GM23248 (cell line): ENCODE data around the gene TXNRD2. TPM values are rescaled to one million over a fixed set of nuclear protein-coding genes. Genes with fewer than 3 reads are reported as not detected.

ENCODE experiments used
- DNase-seq: peaks from one replicate; pipeline ENCODE4 v3.0.0-alpha.2; 2015
- H2AFZ ChIP-seq: fragments of 200-600 bp; sonication (generic); 2 replicates; pipeline ENCODE4 v1.6.1; 2016; ENCODE audit warnings: antibody characterized with exemption
- H3F3A ChIP-seq: fragments of 200-600 bp; sonication (generic); 2 replicates; pipeline ENCODE4 v1.6.1; 2016; ENCODE audit warnings: mild to moderate bottlenecking, antibody characterized with exemption, mixed run types; ENCODE audit not compliant: insufficient read depth
- H3K27ac ChIP-seq: fragments of 200-600 bp; sonication (generic); 2 replicates; pipeline ENCODE4 v1.5.1; 2016; ENCODE audit warnings: mild to moderate bottlenecking
- H3K27me3 ChIP-seq: fragments of 200-600 bp; sonication (generic); replicated peaks from 2 replicates; pipeline ENCODE4 v1.6.1; 2016; ENCODE audit warnings: mild to moderate bottlenecking; ENCODE audit not compliant: insufficient read depth
- H3K36me3 ChIP-seq: fragments of 200-600 bp; sonication (generic); 2 replicates; pipeline ENCODE4 v1.6.1; 2016; ENCODE audit warnings: low read depth, mild to moderate bottlenecking
- H3K4me1 ChIP-seq: fragments of 200-600 bp; sonication (generic); 2 replicates; pipeline ENCODE4 v1.6.1; 2016; ENCODE audit warnings: mild to moderate bottlenecking; ENCODE audit not compliant: insufficient read depth
- H3K4me2 ChIP-seq: fragments of 200-600 bp; sonication (generic); one replicate; pipeline ENCODE4 v1.6.1; 2016; ENCODE audit warnings: mild to moderate bottlenecking; ENCODE audit not compliant: unreplicated experiment
- H3K4me3 ChIP-seq: fragments of 200-600 bp; sonication (generic); 2 replicates; pipeline ENCODE4 v1.5.1; 2016; ENCODE audit warnings: mild to moderate bottlenecking
- H3K79me2 ChIP-seq: fragments of 200-600 bp; sonication (generic); 2 replicates; pipeline ENCODE4 v1.6.1; 2016; ENCODE audit warnings: mild to moderate bottlenecking; ENCODE audit not compliant: insufficient read depth
- H3K9ac ChIP-seq: fragments of 200-600 bp; sonication (generic); 2 replicates; pipeline ENCODE4 v1.6.1; 2016; ENCODE audit warnings: mild to moderate bottlenecking
- H3K9me2 ChIP-seq: fragments of 200-600 bp; sonication (generic); 2 replicates; pipeline ENCODE4 v1.6.1; 2016; ENCODE audit warnings: mixed run types, mild to moderate bottlenecking, moderate library complexity; ENCODE audit not compliant: insufficient read depth
- H3K9me3 ChIP-seq: fragments of 200-600 bp; sonication (generic); one replicate; pipeline ENCODE4 v1.6.1; 2017; ENCODE audit warnings: low read depth
- H4K20me1 ChIP-seq: fragments of 200-600 bp; sonication (generic); 2 replicates; pipeline ENCODE4 v1.6.0; 2016; ENCODE audit not compliant: insufficient read depth
- EZH2 ChIP-seq: fragments of 200-600 bp; sonication (generic); IDR thresholded peaks from 2 replicates; pipeline ENCODE4 v1.6.1; 2018; ENCODE audit warnings: antibody characterized with exemption, mild to moderate bottlenecking; ENCODE audit not compliant: insufficient read depth, poor library complexity, severe bottlenecking
- EZH2phosphoT487 ChIP-seq: fragments of 200-600 bp; sonication (generic); IDR thresholded peaks from 2 replicates; pipeline ENCODE4 v1.6.1; 2018; ENCODE audit warnings: antibody characterized with exemption, moderate library complexity, mild to moderate bottlenecking, low read depth; ENCODE audit not compliant: insufficient read depth
- WGBS, 2 experiments: methylation state at CpG; one replicate each; pipeline ENCODE4 v1.1.6; 2015 to 2017; ENCODE audit warnings: low lambda C conversion rate in 2 of 2, low coverage in 1 of 2; ENCODE audit errors: missing lambda C conversion rate in 2 of 2; 5-methylcytosine and 5-hydroxymethylcytosine counted together
- in situ Hi-C: fragments of 300-500 bp; cut with MboI; formaldehyde crosslinking; loops from 2 replicates; pipeline ENCODE4 v1.15.0; 2020
- polyA plus RNA-seq: library from polyadenylated mRNA; unstranded; fragments of >200 nt; fragmentation: Nextera tagmentation; extraction: Ambion mirVana; gene quantifications from 2 replicates; pipeline ENCODE4 v1.2.1, GENCODE V29; 2016
- total RNA-seq: library from RNA; depleted of rRNA; stranded (reverse); fragments of >200 nt; shearing (Covaris generic); gene quantifications from 2 replicates; pipeline ENCODE4 v1.2.3, GENCODE V29; 2014

TXNRD2 gene
- total and polyA plus RNA-seq, 2 experiments from 2014 or later, result 20.1 to 24.8 TPM

GRCh38 chr22:19880786-19881569 is 60.6 kb downstream of the TXNRD2 start:
- no peaks in the 10 kb centered on the region for H3K9me2 ChIP-seq

DNA sequence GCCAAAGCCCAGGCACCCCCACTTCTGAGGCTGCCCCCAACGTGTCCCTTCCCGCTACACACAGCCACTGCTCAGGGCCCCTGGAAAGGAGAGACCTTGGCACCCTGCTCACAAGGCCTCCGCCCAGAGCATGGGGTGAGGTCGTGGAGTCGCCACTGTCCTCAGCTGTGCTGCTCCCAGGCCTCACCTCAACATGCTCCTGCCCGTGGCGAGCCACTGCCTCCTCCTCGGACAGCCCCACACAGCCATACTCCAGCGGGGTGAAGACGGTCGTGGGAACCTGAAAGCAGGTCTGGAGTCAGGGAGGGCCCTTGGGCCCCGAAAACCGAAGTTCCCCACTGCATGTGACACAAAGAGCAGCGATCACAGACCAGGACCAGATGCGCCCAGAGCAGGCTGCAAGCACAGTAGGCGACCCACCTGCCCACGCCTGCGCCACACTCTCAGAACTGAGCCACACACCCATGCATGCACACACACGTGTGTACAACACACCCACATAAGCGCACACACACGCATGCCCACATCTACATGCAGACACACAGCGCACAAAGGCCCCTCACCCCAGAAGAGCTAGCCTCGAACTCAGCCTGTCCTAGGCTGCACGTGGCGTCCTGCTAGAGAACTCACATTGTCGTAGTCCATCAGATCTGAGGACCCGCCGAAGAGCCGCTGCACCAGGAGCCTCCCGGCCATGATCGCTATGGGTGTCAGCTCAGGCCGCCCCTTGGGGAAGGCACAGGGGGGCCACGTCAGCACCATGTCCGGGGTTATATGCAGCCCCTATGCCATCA is 61.4 kb downstream of the TXNRD2 start:
- in situ Hi-C loops, result no loop called here
- H2AFZ ChIP-seq, result no peak overlapping the region
- H3K4me2 ChIP-seq, result peak overlapping the region; percentile 60
- H3K9ac ChIP-seq, result peak overlapping the region; percentile 75
- H3K79me2 ChIP-seq, result 0 out of 2 replicates have a peak, but pooled peaks cover 12% of the 10 kb centered on the region
- H4K20me1 ChIP-seq, result no peaks in the 10 kb centered on the region
- H3K27me3 ChIP-seq, result no peaks in the 10 kb centered on the region
- H3K36me3 ChIP-seq, result no peaks in the 10 kb centered on the region
- H3K27ac ChIP-seq, result peak overlapping the region; percentile 84
- no peaks in the 10 kb centered on the region for H3K9me2 ChIP-seq
- H3K4me1 ChIP-seq, result peaks cover 42% of the 10 kb centered on the region
- no peak for TF ChIP-seq EZH2phosphoT487
- TF ChIP-seq EZH2, result no peak
- no peaks in the 10 kb centered on the region for H3K9me3 ChIP-seq
- WGBS, 2 experiments, result 86 to 89% methylated on average over 34 of the region's 34 CpGs
- H3K4me3 ChIP-seq, result peak overlapping the region; percentile 58
- no peak for DNase-seq
- peaks cover 13% of the 10 kb centered on the region for H3F3A ChIP-seq

More at GRCh38 chr22:19880786-19881569, 60.6 kb downstream of the TXNRD2 start:
- peaks cover 13% of the 10 kb centered on the region for H3F3A ChIP-seq
- in situ Hi-C loops, result no loop called here
- H3K27ac ChIP-seq, result peak overlapping the region; percentile 84
- H3K79me2 ChIP-seq, result 0 out of 2 replicates have a peak, but pooled peaks cover 12% of the 10 kb centered on the region
- peak overlapping the region; percentile 60 for H3K4me2 ChIP-seq
- WGBS, 2 experiments, result 16 to 18% methylated on average over 27 of the region's 27 CpGs
- peak overlapping the region; percentile 58 for H3K4me3 ChIP-seq
- H3K9ac ChIP-seq, result peak overlapping the region; percentile 75
- DNase-seq, result peak; percentile 97
- no peaks in the 10 kb centered on the region for H3K36me3 ChIP-seq
- no peaks in the 10 kb centered on the region for H3K9me3 ChIP-seq
- no peak overlapping the region for H2AFZ ChIP-seq
- peaks cover 42% of the 10 kb centered on the region for H3K4me1 ChIP-seq
- no peaks in the 10 kb centered on the region for H3K27me3 ChIP-seq
- H4K20me1 ChIP-seq, result no peaks in the 10 kb centered on the region
- no peak for TF ChIP-seq EZH2phosphoT487
- TF ChIP-seq EZH2, result no peak

DNA sequence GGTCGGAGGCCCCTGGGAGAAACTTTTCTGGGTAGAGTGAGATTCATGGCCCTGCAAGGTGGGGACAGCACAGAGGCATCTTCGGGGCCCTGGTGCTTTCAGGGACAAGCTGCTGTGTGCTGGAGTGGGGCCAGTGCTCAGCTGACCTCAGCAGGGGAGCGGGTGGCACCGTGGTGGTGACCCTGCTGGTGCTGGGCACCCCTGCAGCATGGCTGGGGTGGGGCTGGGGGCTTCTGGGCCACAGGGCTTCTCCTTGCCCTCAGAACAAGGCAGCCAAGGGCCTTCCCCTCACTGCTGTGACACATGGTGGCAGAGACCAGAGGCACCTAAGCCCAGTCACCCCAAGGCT is 62.0 kb downstream of the TXNRD2 start:
- H3F3A ChIP-seq, result peaks cover 13% of the 10 kb centered on the region
- no peak overlapping the region for H2AFZ ChIP-seq
- no peak overlapping the region for H3K4me3 ChIP-seq
- peaks cover 42% of the 10 kb centered on the region for H3K4me1 ChIP-seq
- no peaks in the 10 kb centered on the region for H3K9me3 ChIP-seq
- no peaks in the 10 kb centered on the region for H3K36me3 ChIP-seq
- H3K27me3 ChIP-seq, result no peaks in the 10 kb centered on the region
- H3K9ac ChIP-seq, result peak overlapping the region; percentile 41
- in situ Hi-C loops, result no loop called here
- peak overlapping the region; percentile 38 for H3K4me2 ChIP-seq
- 28 to 29% methylated on average over 3 to 4 of the region's 4 CpGs for WGBS, 2 experiments
- H4K20me1 ChIP-seq, result no peaks in the 10 kb centered on the region
- no peak for TF ChIP-seq EZH2phosphoT487
- no peak for TF ChIP-seq EZH2
- 0 out of 2 replicates have a peak, but pooled peaks cover 12% of the 10 kb centered on the region for H3K79me2 ChIP-seq
- H3K27ac ChIP-seq, result no peak overlapping the region
- DNase-seq, result peak; percentile 25
- no peaks in the 10 kb centered on the region for H3K9me2 ChIP-seq

GRCh38 chr22:19879246-19879570 is 62.4 kb downstream of the TXNRD2 start:
- Histone ChIP-seq H3F3A (peaks cover 13% of the 10 kb centered on the region), H3K4me3 (0 out of 2 replicates have a peak overlapping the region, but pooled peaks have one; percentile 12), H3K27ac (peak overlapping the region; percentile 8; the same call in 1 of the 2 replicates), H3K9me3 (no peaks in the 10 kb centered on the region), H3K9ac (peak overlapping the region; percentile 41), H3K4me1 (peaks cover 42% of the 10 kb centered on the region), H4K20me1 (no peaks in the 10 kb centered on the region), H3K79me2 (0 out of 2 replicates have a peak, but pooled peaks cover 12% of the 10 kb centered on the region), H2AFZ (no peak overlapping the region), H3K36me3 (no peaks in the 10 kb centered on the region), H3K27me3 (no peaks in the 10 kb centered on the region), H3K4me2 (peak overlapping the region; percentile 54), H3K9me2 (no peaks in the 10 kb centered on the region)
- in situ Hi-C loops, result no loop called here
- no peak for DNase-seq
- no peak for TF ChIP-seq EZH2phosphoT487
- TF ChIP-seq EZH2, result no peak
- WGBS, 2 experiments, result 48 to 56% methylated on average over 12 of the region's 13 CpGs
